NCI-H2107 treated with DMSO at 0.1 percent for 48 hours (cell line): ENCODE data around the gene TMC8.
"Not testable (repeated sequence)": the region's sequence is repeated elsewhere in the genome, so short reads cannot be mapped to it uniquely, and the experiment has no call there.

Experiments
- DNase-seq: peaks from one replicate; lab custom pipeline; 2025; ENCODE audit not compliant: unreplicated experiment; lab: John Stamatoyannopoulos, UW

Gene TMC8, protein sequence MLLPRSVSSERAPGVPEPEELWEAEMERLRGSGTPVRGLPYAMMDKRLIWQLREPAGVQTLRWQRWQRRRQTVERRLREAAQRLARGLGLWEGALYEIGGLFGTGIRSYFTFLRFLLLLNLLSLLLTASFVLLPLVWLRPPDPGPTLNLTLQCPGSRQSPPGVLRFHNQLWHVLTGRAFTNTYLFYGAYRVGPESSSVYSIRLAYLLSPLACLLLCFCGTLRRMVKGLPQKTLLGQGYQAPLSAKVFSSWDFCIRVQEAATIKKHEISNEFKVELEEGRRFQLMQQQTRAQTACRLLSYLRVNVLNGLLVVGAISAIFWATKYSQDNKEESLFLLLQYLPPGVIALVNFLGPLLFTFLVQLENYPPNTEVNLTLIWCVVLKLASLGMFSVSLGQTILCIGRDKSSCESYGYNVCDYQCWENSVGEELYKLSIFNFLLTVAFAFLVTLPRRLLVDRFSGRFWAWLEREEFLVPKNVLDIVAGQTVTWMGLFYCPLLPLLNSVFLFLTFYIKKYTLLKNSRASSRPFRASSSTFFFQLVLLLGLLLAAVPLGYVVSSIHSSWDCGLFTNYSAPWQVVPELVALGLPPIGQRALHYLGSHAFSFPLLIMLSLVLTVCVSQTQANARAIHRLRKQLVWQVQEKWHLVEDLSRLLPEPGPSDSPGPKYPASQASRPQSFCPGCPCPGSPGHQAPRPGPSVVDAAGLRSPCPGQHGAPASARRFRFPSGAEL

DNA sequence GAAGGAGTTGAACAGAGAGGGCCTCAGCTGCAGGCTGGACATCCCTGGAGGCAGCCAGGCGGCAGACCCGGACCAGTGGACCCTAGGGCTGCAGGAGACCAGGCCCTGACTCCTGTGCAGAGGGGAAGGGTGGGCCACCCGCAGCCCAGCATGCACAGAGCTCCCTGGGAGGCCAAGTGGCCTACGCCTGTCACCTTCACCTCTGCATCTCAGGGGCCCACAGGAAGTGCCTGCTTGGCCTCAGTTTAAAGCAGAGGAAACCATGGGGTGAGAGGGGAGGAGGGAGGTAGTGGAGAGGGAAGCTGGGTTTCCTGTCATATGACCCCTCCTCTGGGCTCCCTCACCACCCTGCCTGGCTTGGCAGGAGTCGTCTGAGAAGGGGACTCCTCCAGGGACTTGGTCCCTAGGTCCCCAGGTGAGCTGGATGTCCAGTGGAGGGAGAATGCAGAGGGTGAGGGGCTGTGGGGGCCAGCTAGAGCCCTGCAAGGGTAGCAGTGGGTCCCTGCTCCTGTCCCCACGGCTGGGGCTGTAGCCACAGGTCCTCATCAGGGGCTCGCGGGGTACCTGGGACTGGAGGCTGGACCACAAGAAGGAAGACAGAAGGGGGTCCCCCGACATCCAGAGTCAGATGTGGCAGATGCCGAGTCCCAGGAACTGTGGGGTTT lies at the start of gene TMC8:
Gene TMC8, plus strand, starts transcription at position 335 of the 665 bp plus-strand sequence. CDS start 818 bp downstream, outside the sequence.
- no peak for DNase-seq

DNA sequence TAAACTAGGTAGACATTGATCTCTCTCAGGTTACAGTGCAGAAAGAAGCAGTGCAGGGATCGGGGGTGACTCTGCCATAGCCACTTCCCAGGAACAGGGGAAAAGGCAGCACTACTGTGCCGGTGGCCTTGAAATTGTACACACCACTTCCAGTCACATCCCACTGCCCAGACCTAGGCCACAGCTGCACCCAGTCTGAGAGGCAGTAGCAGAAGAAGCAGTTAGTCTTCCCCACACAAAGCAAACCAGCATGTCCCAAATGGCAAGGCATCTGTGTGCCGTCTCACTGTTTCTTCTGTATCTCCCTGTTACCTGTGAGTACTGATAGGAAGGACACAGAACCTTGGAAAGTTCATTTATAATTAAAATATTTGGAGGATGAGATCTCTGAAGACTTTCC lies 49.0 kb upstream of the TMC8 start:
- DNase-seq = no peak

DNA sequence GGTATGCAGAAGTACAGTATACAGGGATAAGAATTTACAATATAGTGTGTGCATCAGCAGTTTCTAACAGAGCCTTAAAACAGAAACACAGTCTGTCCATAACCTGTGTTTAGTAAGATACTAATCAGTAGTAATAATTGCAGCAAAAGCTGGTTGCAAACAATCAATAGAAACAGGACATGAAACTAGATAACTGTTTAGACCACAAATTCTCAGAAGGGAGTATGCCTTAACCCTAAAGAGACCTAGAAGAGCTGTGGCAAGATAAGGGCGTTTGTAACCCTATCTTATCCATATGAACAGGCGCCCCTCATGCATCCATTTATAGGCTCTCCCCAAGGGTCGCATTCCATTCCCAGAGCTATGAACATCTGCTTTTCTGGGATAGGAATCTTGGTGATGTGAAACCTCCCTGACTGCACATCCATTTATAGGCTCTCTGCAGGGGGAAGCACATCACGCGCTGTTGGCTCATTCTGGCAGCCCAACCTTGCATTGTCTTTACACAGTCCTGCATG lies 48.2 kb upstream of the TMC8 start:
- DNase-seq = not testable (repeated sequence)

DNA sequence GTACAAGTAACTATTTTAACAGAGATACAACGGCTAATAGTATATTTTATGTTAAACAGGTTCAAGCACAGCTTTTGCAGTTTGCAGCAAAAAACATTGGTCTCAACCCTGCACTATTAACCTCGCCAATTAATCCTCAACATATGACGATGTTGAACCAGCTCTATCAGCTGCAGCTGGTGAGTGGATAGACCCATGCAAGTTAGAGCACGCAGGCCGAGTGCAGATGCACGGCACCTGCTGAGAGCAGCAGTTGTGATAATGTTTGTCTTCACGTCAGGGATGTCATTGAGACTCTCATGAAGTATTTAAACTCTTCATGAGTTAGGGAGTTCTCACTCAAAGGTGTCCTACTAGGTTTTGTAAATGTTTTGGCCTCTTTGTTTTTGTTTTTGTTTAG lies 47.6 kb upstream of the TMC8 start:
- no peak for DNase-seq

DNA sequence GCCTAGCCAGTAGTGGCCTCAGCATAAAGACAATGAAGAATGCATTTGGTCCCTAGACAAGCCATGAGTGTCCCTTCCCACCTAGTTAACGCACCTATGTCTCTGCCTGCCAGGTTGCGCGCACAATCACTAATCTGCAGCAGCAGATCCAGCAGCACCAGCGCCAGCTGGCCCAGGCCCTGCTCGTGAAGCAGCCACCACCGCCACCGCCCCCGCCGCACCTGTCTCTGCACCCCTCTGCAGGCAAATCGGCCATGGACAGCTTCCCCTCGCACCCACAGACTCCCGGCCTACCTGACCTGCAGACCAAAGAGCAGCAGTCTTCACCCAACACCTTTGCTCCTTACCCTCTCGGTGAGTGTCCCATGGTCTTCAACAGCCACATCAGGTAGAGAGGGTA lies 43.8 kb upstream of the TMC8 start:
- DNase-seq = no peak

DNA sequence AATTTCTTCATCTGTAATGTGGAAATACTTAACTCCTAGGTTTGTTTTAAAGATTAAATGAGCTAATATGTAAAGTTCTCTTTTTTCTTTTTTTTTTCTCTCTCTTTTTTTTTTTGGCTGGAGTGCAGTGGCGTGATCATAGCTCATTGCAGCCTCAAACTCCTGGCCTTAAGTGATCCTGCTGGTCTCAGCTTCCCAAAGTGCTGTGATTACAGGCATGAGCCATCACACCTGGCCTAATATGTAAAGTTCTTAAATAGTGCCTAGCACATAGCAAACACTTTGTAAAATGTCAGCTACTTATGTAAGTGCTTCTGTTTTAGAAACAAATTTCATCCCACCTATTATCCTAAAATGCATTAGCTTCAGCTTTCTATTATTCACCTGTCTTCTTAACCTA lies 42.0 kb upstream of the TMC8 start:
- no peak for DNase-seq

DNA sequence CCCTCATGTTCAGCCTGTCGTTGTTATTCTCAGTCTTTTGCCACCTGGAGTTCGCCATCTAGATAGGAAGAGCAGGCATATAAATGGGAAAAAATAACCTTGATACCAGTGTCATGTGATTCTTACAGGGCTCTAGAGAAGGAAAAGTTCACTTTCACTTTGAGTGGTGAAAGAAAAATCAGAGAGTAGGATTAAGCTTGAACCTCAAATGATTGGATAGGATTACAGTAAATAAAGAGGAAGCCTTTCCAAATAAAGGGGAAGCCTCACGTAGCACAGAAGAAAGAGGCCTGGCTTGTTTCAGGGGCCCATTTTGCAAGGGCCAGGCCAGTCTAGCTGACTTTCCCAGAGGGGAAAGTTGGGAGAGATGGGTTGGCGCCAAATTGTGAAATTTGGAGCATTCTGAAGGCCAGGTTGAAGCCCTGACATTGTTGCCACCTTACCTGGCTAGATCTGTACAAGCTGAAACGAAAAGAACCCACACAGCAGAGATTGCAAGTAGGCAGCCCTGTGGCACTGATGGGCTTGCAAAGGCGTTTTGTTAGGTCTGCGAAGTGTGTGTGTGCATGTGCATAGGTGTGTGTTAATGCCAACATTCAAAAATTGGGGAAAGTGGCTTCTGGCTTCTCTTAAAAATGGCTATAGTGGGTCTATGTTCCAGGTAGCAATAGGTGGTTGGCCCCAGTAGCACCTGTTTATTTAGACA lies 40.8 kb upstream of the TMC8 start:
- DNase-seq = no peak

DNA sequence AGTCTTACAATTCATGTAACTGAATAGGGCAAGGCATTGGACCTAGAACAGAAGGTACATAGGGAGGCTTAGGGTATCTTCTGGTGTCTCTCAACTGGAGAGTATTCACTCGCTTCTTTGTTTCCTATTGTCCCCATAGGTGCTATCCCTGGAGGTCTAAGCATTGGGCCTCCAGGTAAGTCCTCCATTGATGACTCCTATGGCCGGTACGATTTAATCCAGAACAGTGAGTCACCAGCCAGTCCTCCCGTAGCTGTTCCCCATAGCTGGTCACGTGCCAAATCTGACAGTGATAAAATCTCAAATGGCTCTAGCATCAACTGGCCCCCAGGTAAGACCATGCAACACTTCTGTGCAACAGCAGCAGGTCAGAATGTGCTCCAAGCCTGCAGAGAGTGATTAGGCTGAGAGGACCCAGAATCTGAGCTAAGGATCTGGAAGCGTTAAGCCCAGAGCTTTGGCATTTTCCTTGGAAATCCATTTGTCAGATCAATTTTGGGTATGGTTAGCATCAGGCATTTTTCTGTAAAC lies 37.7 kb upstream of the TMC8 start:
- no peak for DNase-seq

DNA sequence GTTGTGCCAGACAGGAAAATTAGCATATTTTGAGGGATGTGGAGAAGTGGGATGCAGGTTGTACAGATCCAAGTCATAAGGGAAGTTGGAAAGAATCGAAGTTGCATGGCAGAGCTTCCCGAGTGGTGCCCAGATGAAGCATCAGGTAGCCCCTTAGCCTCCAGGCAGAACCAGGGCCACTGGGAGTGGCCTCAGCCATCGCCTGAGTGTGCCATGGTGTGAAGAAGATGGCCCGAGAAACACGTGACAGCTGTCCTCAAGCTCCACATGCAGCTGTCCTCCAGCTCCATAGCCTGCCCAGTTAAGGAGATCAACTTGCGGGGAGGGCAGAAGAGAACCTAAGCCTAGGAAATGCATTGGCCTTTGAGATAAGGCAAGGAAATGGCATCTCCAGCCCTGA lies 35.5 kb upstream of the TMC8 start:
- no peak for DNase-seq

DNA sequence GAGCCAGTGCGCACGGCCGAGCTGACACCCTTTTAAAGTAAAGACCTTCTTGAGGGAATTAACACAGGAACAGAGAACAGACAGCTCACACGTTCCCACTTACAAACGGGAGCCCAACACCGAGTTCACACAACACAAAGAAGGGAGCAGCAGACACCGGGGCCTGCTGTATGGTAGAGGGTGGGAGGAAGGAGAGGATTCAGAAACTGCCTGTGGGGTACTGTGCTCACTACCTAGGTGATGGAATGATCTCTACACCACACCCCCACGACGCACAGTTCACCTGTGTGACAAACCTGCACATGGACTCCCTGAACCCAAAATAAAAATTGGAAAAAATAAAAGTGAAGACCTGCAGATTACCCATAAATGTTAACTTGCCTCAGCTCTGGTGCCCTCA lies 34.5 kb upstream of the TMC8 start:
- no peak for DNase-seq

DNA sequence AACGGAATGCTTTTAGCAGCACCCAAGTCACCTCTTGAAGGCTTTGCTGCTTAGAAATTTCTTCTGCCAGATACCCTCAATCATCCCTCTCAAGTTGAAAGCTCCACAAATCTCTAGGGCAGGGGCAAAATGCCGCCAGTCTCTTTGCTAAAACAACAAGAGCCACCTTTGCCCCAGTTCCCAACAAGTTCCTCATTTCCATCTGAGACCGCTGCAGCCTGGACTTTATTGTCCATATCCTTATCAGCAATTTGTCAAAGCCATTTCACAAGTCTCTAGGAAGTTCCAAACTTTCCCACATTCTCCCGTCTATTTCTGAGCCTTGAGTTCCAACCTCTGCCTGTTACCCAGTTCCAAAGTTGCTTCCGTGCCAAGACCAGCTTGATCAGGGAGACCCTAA lies 29.5 kb upstream of the TMC8 start:
- no peak for DNase-seq

DNA sequence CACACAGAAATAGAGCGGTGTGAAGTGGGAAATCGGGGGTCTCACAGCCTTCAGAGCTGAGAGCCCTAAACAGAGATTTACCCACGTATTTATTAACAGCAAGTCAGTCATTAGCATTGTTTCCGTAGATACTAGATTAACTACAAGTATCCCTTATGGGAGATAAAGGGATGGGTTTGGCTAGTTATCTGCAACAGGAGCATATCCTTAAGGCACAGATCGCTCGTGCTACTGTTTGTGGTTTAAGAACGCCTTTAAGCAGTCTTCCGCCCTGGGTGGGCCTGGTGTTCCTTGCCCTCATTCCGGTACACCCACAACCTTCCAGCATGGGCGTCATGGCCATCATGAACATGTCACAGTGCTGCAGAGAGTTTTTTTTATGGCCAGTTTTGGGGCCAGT lies 29.0 kb upstream of the TMC8 start:
- no peak for DNase-seq

DNA sequence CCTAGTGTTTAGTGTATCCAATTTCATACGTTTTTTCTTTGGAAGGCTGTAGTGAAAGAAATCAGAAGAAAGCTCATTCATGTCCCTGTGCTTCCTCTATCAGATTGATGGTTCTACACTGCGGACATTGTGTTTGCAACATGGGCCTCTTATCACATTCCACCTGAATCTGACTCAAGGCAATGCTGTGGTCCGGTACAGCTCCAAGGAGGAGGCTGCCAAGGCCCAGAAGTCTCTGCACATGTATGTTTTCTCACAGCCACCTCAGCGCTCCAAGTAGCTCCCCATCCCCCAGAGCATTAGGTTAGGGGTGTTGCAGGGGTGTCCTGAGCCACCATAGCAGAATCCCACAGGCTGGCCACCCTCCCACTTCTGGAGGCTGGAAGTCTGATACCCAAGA lies 27.3 kb upstream of the TMC8 start:
- no peak for DNase-seq

DNA sequence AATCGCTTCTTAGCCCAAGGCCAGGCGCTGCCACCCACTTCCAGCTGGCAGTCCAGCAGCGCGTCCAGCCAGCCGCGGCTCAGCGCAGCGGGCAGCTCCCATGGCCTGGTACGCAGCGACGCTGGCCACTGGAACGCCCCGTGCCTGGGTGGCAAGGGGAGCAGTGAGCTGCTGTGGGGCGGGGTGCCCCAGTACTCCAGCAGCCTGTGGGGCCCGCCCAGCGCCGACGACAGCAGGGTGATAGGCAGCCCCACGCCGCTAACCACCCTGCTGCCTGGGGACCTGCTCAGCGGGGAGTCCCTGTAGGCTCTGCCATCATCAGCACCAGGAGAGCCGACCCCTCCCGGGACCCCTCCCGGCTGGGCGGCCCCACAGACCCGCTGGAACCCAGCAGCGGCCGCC lies 26.0 kb upstream of the TMC8 start:
- no peak for DNase-seq

DNA sequence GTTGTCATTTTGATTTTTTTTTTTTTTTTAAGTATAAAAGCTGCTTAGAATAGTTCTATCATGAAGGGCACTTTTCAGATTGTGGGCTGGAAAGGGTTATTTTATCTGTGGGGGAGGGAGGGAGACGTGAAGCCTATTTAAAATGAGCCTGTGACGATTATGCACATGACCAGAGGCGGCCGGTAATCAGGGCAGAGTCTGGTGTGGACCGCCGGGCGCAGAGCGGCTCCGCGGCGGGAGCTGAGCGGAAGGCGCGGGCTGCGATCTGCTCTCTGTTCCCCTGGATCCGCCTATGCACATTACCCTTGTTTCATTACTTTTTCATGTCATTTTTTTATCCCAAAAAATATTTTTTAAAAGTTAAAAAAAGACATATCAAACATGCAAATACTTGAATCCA lies 25.5 kb upstream of the TMC8 start:
- DNase-seq = no peak

DNA sequence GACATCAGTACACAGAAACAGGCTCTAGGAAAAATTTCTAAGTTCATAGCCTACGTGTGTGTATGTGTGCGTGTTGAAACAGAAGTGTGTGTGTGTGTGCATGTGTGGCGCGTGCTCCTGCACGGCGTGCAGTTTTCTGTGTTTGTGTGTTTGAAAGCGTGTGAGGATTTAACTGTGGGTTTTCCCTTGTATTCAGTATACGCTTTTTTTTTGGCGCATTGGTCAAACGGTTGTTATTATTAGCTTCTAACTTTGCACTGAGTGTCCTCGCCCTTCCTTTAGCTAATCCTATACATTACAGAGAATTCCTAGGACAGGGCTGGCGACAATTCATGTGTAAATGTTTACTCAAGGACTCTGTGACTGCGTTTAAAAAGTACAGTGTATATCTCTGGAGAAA lies 25.0 kb upstream of the TMC8 start:
- DNase-seq = no peak

DNA sequence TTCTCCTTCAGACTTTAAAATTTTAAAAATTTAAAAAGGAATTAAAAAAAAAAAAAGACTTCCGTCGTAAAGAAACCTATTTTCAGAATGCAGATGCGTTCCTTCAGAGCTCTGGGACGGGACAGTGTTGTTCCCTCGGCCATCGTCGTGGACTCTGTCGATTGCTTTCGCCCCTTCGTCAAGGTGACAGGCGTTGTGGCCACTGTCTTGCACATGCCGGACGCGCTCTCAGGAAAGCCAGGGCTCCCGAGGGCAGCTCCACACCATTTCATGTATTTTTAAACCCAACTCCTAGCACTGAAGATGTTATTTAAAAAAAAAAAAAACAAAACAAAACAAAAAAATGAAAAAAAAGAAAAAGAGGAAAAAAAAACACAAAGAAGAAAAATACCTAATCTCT lies 24.4 kb upstream of the TMC8 start:
- no peak for DNase-seq

DNA sequence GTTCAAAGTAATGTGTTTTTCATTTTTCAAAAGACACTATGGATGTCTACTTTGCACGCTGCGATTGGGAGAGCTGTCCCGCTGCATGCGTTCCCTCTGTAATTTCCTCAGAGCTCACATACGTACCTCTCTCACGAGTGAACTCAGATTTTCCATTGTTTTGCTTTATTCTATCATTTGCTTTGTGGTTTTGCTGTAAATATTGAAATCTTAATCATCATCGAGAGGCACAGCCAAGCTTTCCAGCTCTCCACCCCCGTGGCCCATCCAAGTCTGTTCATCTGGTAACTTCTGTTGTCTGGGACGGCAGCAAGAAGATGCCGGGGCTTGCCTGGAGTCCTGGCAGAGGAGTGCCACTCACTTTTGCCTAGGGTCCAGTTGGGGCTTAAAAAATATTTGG lies 23.1 kb upstream of the TMC8 start:
- DNase-seq = no peak

DNA sequence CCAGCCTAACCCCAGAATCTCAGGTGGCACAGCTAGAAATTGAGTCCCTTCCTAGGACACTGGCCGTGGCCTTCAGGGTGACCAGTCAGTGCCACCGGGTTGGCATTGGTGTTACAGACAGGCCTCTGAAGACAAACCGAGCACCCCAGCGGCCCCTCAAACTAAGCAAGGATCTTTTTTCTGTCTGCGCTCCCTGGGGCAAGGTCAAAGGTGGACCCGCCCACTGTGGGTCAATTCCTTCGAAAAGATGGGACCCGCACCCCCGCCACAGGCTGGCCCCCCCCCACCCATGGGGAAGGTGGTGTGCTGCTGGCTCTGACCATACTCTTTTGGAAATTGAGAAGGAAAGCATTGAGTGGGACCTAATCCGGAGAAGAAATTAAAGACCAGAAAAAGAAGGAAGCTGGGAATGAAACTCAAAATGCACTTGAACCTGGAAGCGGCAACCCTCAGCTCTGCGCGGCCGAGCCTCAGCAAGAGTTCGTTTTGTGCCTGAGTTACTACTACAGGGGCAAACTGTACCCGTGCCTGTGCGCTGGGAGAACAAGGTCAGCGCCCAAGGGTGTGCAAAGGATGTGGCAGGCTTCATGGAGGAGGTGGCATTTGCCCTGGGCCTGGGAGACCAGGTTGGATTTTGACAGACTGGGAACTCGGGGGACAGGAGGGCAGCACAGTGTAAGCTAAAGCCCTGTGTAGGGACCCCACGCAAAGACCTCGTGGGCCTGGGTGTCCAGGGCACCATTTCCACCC lies 22.4 kb upstream of the TMC8 start:
- no peak for DNase-seq
